GM20000 (cell line): ENCODE results near the gene HOXD4.
A peak's percentile ranks its signal among the peaks of the same experiment; 100 is the strongest.

ENCODE experiments used
- DNase-seq: peaks from one replicate; pipeline ENCODE4 v3.0.0; 2012; ENCODE audit warnings: low spot score
- CTCF ChIP-seq: IDR thresholded peaks from 2 replicates; pipeline ENCODE4 v1.5.1; 2012; ENCODE audit warnings: mild to moderate bottlenecking, control low read depth; ENCODE audit errors: extremely low read depth, missing control alignments

HOXD4 gene

GRCh38 chr2:176173567-176174381 lies 22.4 kb downstream of the HOXD4 start:
- DNase-seq: no peak
- no peak for TF ChIP-seq CTCF

- no peak for TF ChIP-seq CTCF
- no peak for DNase-seq
Measured at GRCh38 chr2:176174382-176174823, 23.1 kb downstream of the HOXD4 start.

GRCh38 chr2:176174824-176175708 lies 23.7 kb downstream of the HOXD4 start:
- TF ChIP-seq CTCF: no peak

GRCh38 chr2:176175709-176176607 lies 24.6 kb downstream of the HOXD4 start:
- DNase-seq: no peak
- TF ChIP-seq CTCF: no peak

More at GRCh38 chr2:176174824-176175708, 23.7 kb downstream of the HOXD4 start:
- DNase-seq: no peak

- DNase-seq: no peak
- TF ChIP-seq CTCF: no peak
Measured at GRCh38 chr2:176177580-176178037, 26.3 kb downstream of the HOXD4 start.

GRCh38 chr2:176178038-176178756 lies 26.8 kb downstream of the HOXD4 start:
- DNase-seq: peak; percentile 49

More at GRCh38 chr2:176178038-176178756, 26.8 kb downstream of the HOXD4 start:
- no peak for TF ChIP-seq CTCF
